GM10266 (cell line): ENCODE data around the gene PLXNA2.

Experiments
- DNase-seq: peaks from one replicate; pipeline ENCODE4 v3.0.0; 2012; ENCODE audit errors: extremely low spot score
- TF ChIP-seq, protein P1 (sequence below): IDR thresholded peaks from 2 replicates; pipeline ENCODE4 v1.5.1; 2012; ENCODE audit warnings: mild to moderate bottlenecking, low read depth; ENCODE audit not compliant: control insufficient read depth, insufficient read depth; ENCODE audit errors: missing control alignments

PLXNA2 gene

GRCh38 chr1:207972337-207972736 lies 271.8 kb downstream of the PLXNA2 start:
- TF ChIP-seq, protein P1, sequence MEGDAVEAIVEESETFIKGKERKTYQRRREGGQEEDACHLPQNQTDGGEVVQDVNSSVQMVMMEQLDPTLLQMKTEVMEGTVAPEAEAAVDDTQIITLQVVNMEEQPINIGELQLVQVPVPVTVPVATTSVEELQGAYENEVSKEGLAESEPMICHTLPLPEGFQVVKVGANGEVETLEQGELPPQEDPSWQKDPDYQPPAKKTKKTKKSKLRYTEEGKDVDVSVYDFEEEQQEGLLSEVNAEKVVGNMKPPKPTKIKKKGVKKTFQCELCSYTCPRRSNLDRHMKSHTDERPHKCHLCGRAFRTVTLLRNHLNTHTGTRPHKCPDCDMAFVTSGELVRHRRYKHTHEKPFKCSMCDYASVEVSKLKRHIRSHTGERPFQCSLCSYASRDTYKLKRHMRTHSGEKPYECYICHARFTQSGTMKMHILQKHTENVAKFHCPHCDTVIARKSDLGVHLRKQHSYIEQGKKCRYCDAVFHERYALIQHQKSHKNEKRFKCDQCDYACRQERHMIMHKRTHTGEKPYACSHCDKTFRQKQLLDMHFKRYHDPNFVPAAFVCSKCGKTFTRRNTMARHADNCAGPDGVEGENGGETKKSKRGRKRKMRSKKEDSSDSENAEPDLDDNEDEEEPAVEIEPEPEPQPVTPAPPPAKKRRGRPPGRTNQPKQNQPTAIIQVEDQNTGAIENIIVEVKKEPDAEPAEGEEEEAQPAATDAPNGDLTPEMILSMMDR: no peak

More at GRCh38 chr1:207972337-207972736, 271.8 kb downstream of the PLXNA2 start:
- DNase-seq: no peak
